SK-N-MC (cell line): ENCODE measurements around the gene NEU1.

Source experiments
- DNase-seq: peaks from one replicate; pipeline ENCODE4 v3.0.0-alpha.2; 2011; ENCODE audit warnings: low read depth, low spot score
- H3K27ac ChIP-seq: fragments of 200-600 bp; sonication (generic); 2 replicates; pipeline ENCODE4 v1.5.1; 2016; ENCODE audit warnings: mixed run types
- H3K36me3 ChIP-seq: fragments of 200-600 bp; sonication (generic); 2 replicates; pipeline ENCODE4 v1.6.1; 2017; ENCODE audit warnings: antibody characterized with exemption, low read length, mixed read lengths; ENCODE audit not compliant: insufficient read depth
- H3K4me3 ChIP-seq: fragments of 200-600 bp; sonication (generic); 2 replicates; pipeline ENCODE4 v1.5.1; 2016
- H3K9ac ChIP-seq: fragments of 200-600 bp; sonication (generic); 2 replicates; pipeline ENCODE4 v1.8.0; 2017; ENCODE audit warnings: mixed run types, mixed read lengths; ENCODE audit not compliant: insufficient read length
- H3K9me3 ChIP-seq: fragments of 200-600 bp; sonication (generic); 2 replicates; pipeline ENCODE4 v1.6.1; 2017; ENCODE audit warnings: low read depth, mild to moderate bottlenecking, antibody characterized with exemption, low read length, moderate library complexity, mixed read lengths
- EZH2 ChIP-seq: fragments of 200-600 bp; sonication (generic); IDR thresholded peaks from one replicate; pipeline ENCODE4 v1.6.1; 2017; ENCODE audit warnings: antibody characterized with exemption
- FOXP2 ChIP-seq: optimal IDR thresholded peaks from 2 replicates; pipeline ENCODE3; 2011; ENCODE audit warnings: mild to moderate bottlenecking, moderate library complexity; ENCODE audit not compliant: insufficient read depth; ENCODE audit errors: extremely low read length, control extremely low read depth
- POLR2AphosphoS5 ChIP-seq: IDR thresholded peaks from 2 replicates; pipeline ENCODE4 v1.6.1; 2012; ENCODE audit warnings: mild to moderate bottlenecking, low read depth, low read length, borderline replicate concordance

NEU1 gene

GRCh38 chr6:31897612-31898382, 35.2 kb upstream of the NEU1 start, which contains the start of gene EHMT2:
Gene EHMT2, minus strand, starts transcription at chr6:31897698. Its CDS starts 21 bp downstream, at chr6:31897677.
- no peak for TF ChIP-seq FOXP2
- peak; percentile 86 for TF ChIP-seq POLR2AphosphoS5
- Histone ChIP-seq H3K4me3 (peak within 1 kb of the TSS; percentile 97), H3K27ac (peak within 1 kb of the TSS; percentile 83), H3K9me3 (no peaks in the 10 kb centered on the region), H3K9ac (peak within 1 kb of the TSS; percentile 89), H3K36me3 (peaks cover 30% of the 10 kb centered on the region)
- DNase-seq = no peak

DNA sequence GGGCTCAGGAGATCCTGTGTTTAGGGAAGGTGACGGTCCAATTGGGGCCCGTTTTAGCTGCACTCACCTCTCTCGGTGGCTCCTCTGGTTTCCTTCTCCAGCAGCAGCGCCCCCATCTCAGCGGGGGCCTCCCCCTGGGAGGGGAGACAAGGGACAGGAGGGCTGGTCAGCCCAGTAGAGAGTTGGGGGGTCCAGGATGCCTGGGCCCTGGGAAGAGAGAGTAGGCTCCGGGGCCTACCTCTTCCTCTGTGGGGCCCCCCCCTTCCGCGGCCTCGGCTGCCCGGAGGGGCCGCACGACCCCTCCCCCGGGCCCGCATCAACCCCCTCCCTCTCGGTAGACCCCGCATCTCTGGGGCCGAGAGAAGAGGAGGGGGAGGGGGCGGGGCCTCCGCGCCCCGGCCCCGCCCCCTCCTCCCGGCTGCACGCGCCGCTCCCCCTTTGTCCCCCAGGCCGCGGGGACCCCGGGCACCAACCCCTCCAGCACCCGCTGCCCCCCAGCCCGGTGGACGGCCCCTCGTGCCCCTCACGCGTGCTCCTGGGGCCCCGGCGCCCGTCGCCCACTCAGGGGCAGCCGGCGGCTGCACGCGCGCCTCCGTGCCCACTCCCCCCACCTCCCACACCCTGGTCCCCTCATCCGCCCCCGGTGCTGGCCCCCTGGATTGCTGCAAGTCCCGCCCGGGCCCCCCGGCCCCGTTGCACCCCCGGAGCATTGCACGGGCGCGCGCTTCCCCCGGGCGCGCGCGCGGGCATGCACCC, 34.4 kb upstream of the NEU1 start:
- no peak for TF ChIP-seq POLR2AphosphoS5
- TF ChIP-seq EZH2 = no peak
- TF ChIP-seq FOXP2 = no peak
- Histone ChIP-seq H3K9ac (peak overlapping the region; percentile 89), H3K4me3 (peak overlapping the region; percentile 97), H3K36me3 (peaks cover 38% of the 10 kb centered on the region), H3K9me3 (no peaks in the 10 kb centered on the region), H3K27ac (peak overlapping the region; percentile 9; the same call in 1 of the 2 replicates)
- no peak for DNase-seq

DNA sequence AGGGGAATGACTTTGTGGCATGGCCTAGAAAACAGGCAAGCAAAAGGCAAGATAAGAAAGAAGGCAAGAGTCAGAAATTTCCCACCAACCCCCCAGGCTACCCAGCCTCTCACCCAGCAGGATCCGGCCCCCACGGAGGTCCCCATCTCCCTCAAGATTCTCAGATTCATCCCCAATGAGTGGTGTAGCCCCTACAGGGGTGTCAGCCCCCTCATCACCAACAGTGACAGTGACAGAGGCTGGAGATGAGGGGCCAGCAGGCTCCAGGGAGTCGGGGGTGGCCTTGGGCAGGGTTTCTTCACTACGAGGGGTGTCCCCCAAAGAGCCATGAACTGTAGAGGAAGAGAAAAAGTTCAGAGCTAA, 33.9 kb upstream of the NEU1 start:
- no peaks in the 10 kb centered on the region for H3K9me3 ChIP-seq
- no peak for TF ChIP-seq EZH2
- TF ChIP-seq POLR2AphosphoS5 = no peak
- TF ChIP-seq FOXP2 = no peak
- H3K36me3 ChIP-seq = peaks cover 44% of the 10 kb centered on the region
- DNase-seq = no peak
- H3K9ac ChIP-seq = peak overlapping the region; percentile 89
- H3K27ac ChIP-seq = peak overlapping the region; percentile 9; the same call in 1 of the 2 replicates
- peak overlapping the region; percentile 97 for H3K4me3 ChIP-seq

- no peak overlapping the region for H3K4me3 ChIP-seq
- H3K27ac ChIP-seq = no peak overlapping the region
- no peaks in the 10 kb centered on the region for H3K9me3 ChIP-seq
- DNase-seq = no peak
- no peak for TF ChIP-seq POLR2AphosphoS5
- TF ChIP-seq EZH2 = no peak
- no peak for TF ChIP-seq FOXP2
- no peak overlapping the region for H3K9ac ChIP-seq
- peaks cover 71% of the 10 kb centered on the region for H3K36me3 ChIP-seq
These were observed 30.2 kb upstream of the NEU1 start for GRCh38 chr6:31892821-31893220.

GRCh38 chr6:31889331-31889972, 26.8 kb upstream of the NEU1 start:
- TF ChIP-seq POLR2AphosphoS5 (no peak), FOXP2 (no peak), EZH2 (no peak)
- no peak for DNase-seq
- H3K9me3 ChIP-seq = no peaks in the 10 kb centered on the region
- peaks cover 85% of the 10 kb centered on the region for H3K36me3 ChIP-seq
- no peak overlapping the region for H3K27ac ChIP-seq
- H3K4me3 ChIP-seq = no peak overlapping the region
- H3K9ac ChIP-seq = no peak overlapping the region

DNA sequence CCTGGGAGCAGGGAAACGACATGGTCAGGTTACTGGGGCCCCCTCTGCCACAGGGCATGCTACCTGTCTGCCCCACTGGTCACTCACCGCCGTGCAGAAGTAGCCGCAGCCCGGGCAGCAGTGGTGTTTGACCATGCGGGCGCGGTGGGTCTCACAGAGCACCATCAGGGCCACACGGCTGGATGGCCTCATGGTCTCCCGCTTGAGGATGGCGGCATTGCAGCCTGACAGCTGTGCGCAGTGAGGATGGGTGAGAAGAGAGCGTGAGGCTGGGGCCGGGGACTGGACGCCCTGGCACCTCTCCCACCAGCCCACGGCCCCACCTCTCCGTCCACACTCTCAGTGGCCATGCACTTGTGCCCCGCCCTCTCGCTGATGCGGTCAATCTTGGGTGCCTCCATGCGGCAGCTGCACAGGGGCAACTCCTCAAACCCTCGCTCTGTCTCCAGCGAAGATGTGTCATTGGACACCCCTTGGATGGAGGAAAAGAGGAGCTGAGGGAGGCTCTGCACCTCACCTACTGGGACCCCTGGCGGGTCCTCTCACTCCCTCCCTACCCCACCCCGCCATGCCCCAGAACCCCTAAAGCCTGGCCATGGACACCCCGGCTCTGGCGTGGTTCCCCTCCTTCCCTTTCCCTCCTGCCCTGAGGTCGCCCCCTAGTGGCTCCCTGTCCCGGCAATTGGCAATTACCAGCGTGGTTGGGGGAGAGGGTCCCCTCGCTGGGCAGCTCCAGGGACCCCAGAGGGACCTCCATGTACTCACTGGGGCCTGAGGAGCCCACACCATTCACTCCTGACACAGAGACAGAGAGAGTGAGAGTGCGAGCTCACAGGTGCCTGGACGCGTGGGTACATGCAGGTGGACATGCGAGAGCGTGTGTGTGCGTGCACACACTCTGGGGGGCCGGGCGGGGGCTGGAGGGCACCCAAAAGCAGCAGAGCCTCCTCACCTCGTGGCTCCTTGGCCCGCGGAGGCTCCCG, 25.9 kb upstream of the NEU1 start:
- H3K9ac ChIP-seq = no peak overlapping the region
- DNase-seq = no peak
- H3K36me3 ChIP-seq = peaks cover 89% of the 10 kb centered on the region
- H3K9me3 ChIP-seq = no peaks in the 10 kb centered on the region
- no peak overlapping the region for H3K27ac ChIP-seq
- TF ChIP-seq EZH2 = no peak
- no peak for TF ChIP-seq POLR2AphosphoS5
- no peak for TF ChIP-seq FOXP2
- no peak overlapping the region for H3K4me3 ChIP-seq

GRCh38 chr6:31887173-31888007, 24.8 kb upstream of the NEU1 start:
- DNase-seq = no peak
- TF ChIP-seq FOXP2 = no peak
- TF ChIP-seq EZH2 = no peak
- TF ChIP-seq POLR2AphosphoS5 = no peak
- no peak overlapping the region for H3K4me3 ChIP-seq
- H3K9me3 ChIP-seq = no peaks in the 10 kb centered on the region
- no peak overlapping the region for H3K27ac ChIP-seq
- no peak overlapping the region for H3K9ac ChIP-seq
- peaks cover 89% of the 10 kb centered on the region for H3K36me3 ChIP-seq
